Astrocyte (in vitro differentiated cells and primary cell): ENCODE data around the gene OR8B8. TPM values are rescaled to one million over a fixed set of nuclear protein-coding genes. Genes with fewer than 3 reads are reported as not detected.
A peak's percentile ranks its signal among the peaks of the same experiment; 100 is the strongest.

Experiments
- DNase-seq: peaks from one replicate; pipeline ENCODE4 v3.0.0-alpha.2; 2010; ENCODE audit warnings: low read depth
- FAIRE-seq: peaks from 2 replicates; lab custom pipeline; 2011; peaks lifted over from hg19 to GRCh38; lab: Jason Lieb, UNC
- H2AFZ ChIP-seq: 2 replicates; pipeline ENCODE4 v1.6.0; 2012; ENCODE audit warnings: low read depth, low read length, inconsistent platforms
- H3K27ac ChIP-seq: 2 replicates; pipeline ENCODE4 v1.5.1; 2011; ENCODE audit warnings: low read depth, low read length, inconsistent platforms
- H3K27me3 ChIP-seq: 2 replicates; pipeline ENCODE4 v1.6.0; 2011; ENCODE audit warnings: low read length, inconsistent platforms; ENCODE audit not compliant: insufficient read depth
- H3K36me3 ChIP-seq: 2 replicates; pipeline ENCODE4 v1.5.1; 2011; ENCODE audit warnings: low read length, inconsistent platforms; ENCODE audit not compliant: insufficient read depth
- H3K4me1 ChIP-seq: 2 replicates; pipeline ENCODE4 v1.5.1; 2011; ENCODE audit warnings: low read length, inconsistent platforms; ENCODE audit not compliant: insufficient read depth
- H3K4me2 ChIP-seq: 2 replicates; pipeline ENCODE4 v1.6.0; 2012; ENCODE audit warnings: low read length, inconsistent platforms
- H3K4me3 ChIP-seq: 2 replicates; pipeline ENCODE4 v1.5.1; 2011; ENCODE audit warnings: low read depth, mild to moderate bottlenecking, low read length, inconsistent platforms; ENCODE audit not compliant: insufficient read depth
- H3K79me2 ChIP-seq: 2 replicates; pipeline ENCODE4 v1.6.0; 2012; ENCODE audit warnings: mild to moderate bottlenecking, low read length, inconsistent platforms; ENCODE audit not compliant: insufficient read depth
- H3K9ac ChIP-seq: 2 replicates; pipeline ENCODE4 v1.6.0; 2012; ENCODE audit warnings: mild to moderate bottlenecking, low read length, inconsistent platforms
- H3K9me3 ChIP-seq: 2 replicates; pipeline ENCODE4 v1.5.1; 2012; ENCODE audit warnings: low read depth, mild to moderate bottlenecking, low read length, inconsistent platforms; ENCODE audit not compliant: insufficient read depth
- H4K20me1 ChIP-seq: 2 replicates; pipeline ENCODE4 v1.6.0; 2012; ENCODE audit warnings: low read length, inconsistent platforms; ENCODE audit not compliant: insufficient read depth
- H3K27ac Mint-ChIP-seq: one replicate; pipeline ENCODE4 v1.8.0; 2021; ENCODE audit warnings: mild to moderate bottlenecking, mixed read lengths; ENCODE audit not compliant: unreplicated experiment
- H3K27me3 Mint-ChIP-seq: one replicate; pipeline ENCODE4 v1.8.0; 2021; ENCODE audit warnings: low read depth, mixed read lengths; ENCODE audit not compliant: unreplicated experiment
- H3K36me3 Mint-ChIP-seq: one replicate; pipeline ENCODE4 v1.8.0; 2021; ENCODE audit warnings: low read depth, mixed read lengths; ENCODE audit not compliant: unreplicated experiment
- H3K4me1 Mint-ChIP-seq: one replicate; pipeline ENCODE4 v1.8.0; 2021; ENCODE audit warnings: low read depth, mixed read lengths; ENCODE audit not compliant: unreplicated experiment
- H3K4me3 Mint-ChIP-seq: one replicate; pipeline ENCODE4 v1.8.0; 2021; ENCODE audit warnings: mild to moderate bottlenecking, moderate library complexity, mixed read lengths; ENCODE audit not compliant: unreplicated experiment
- H3K9me3 Mint-ChIP-seq: one replicate; pipeline ENCODE4 v1.8.0; 2021; ENCODE audit warnings: mild to moderate bottlenecking, mixed read lengths; ENCODE audit not compliant: unreplicated experiment
- CTCF ChIP-seq: IDR thresholded peaks from 2 replicates; pipeline ENCODE4 v1.5.1; 2011; ENCODE audit warnings: low read depth, mild to moderate bottlenecking, inconsistent platforms, low read length, moderate library complexity; ENCODE audit not compliant: insufficient read depth
- EZH2 ChIP-seq: IDR thresholded peaks from 2 replicates; pipeline ENCODE4 v1.6.1; 2012; ENCODE audit warnings: mild to moderate bottlenecking, low read length, inconsistent platforms; ENCODE audit not compliant: insufficient read depth
- total RNA-seq: library from RNA; stranded (reverse); gene quantifications from 2 replicates; pipeline ENCODE4 v1.2.1, GENCODE V29; 2021

Gene OR8B8
- total RNA-seq, 1 donor from 2014 or later: not detected

GRCh38 chr11:124467381-124467927 lies 22.0 kb upstream of the OR8B8 start:
- Mint-ChIP-seq H3K36me3 (no peaks in the 10 kb centered on the region), H3K27ac (no peak overlapping the region)
- H2AFZ ChIP-seq: no peak overlapping the region

GRCh38 chr11:124465368-124465767 lies 19.9 kb upstream of the OR8B8 start:
- no peak overlapping the region for H3K4me3 Mint-ChIP-seq
- Histone ChIP-seq H4K20me1 (no peaks in the 10 kb centered on the region), H3K27ac (no peak overlapping the region), H3K4me1 (no peaks in the 10 kb centered on the region), H3K79me2 (no peaks in the 10 kb centered on the region), H3K9ac (no peak overlapping the region), H3K4me2 (no peak overlapping the region), H2AFZ (no peak overlapping the region), H3K36me3 (no peaks in the 10 kb centered on the region), H3K27me3 (peaks cover 5% of the 10 kb centered on the region), H3K4me3 (no peak overlapping the region), H3K9me3 (no peaks in the 10 kb centered on the region)
- no peak overlapping the region for H3K27ac Mint-ChIP-seq
- H3K36me3 Mint-ChIP-seq: no peaks in the 10 kb centered on the region
- H3K9me3 Mint-ChIP-seq: peaks cover 2% of the 10 kb centered on the region
- peaks cover 8% of the 10 kb centered on the region for H3K27me3 Mint-ChIP-seq
- no peak for FAIRE-seq
- no peak for TF ChIP-seq CTCF
- no peak for TF ChIP-seq EZH2
- no peak for DNase-seq
- H3K4me1 Mint-ChIP-seq: no peaks in the 10 kb centered on the region

More at GRCh38 chr11:124467381-124467927, 22.0 kb upstream of the OR8B8 start:
- Histone ChIP-seq H3K4me1 (no peaks in the 10 kb centered on the region), H3K9me3 (no peaks in the 10 kb centered on the region), H3K4me3 (no peak overlapping the region), H3K9ac (no peak overlapping the region), H3K4me2 (no peak overlapping the region), H3K79me2 (no peaks in the 10 kb centered on the region), H3K27ac (no peak overlapping the region), H3K36me3 (no peaks in the 10 kb centered on the region), H4K20me1 (no peaks in the 10 kb centered on the region), H3K27me3 (peaks cover 5% of the 10 kb centered on the region)
- TF ChIP-seq CTCF (no peak), EZH2 (no peak)
- Mint-ChIP-seq H3K4me3 (no peak overlapping the region), H3K27me3 (peaks cover 8% of the 10 kb centered on the region), H3K9me3 (peaks cover 2% of the 10 kb centered on the region), H3K4me1 (no peaks in the 10 kb centered on the region)
- FAIRE-seq: no peak
- DNase-seq: peak; percentile 0

DNA sequence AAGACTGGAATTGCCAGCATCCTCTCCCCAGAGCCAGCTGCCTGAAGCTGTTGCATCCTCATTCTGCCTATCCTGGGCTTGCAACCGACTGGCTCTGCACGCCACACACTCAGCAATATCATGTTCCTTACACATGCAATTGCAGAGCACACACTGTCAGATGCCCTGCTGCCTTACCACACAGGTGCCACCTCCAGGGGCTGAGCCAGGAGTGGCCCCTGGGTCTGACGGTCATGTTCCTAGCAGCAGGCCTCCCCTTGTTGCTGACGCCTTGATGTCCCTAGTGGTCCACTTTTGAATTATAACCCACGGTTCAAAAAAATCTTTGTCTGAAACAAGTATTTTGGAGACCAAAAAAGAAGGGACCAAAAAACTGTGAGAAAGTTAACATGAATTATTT lies 18.5 kb upstream of the OR8B8 start:
- Histone ChIP-seq H3K79me2 (no peaks in the 10 kb centered on the region), H3K4me1 (no peaks in the 10 kb centered on the region), H3K9ac (no peak overlapping the region), H3K27me3 (no peaks in the 10 kb centered on the region), H3K9me3 (no peaks in the 10 kb centered on the region), H3K4me3 (no peak overlapping the region), H4K20me1 (no peaks in the 10 kb centered on the region), H3K27ac (no peak overlapping the region), H2AFZ (no peak overlapping the region), H3K4me2 (no peak overlapping the region), H3K36me3 (no peaks in the 10 kb centered on the region)
- no peak overlapping the region for H3K27ac Mint-ChIP-seq
- TF ChIP-seq CTCF: no peak
- no peak for TF ChIP-seq EZH2
- H3K36me3 Mint-ChIP-seq: no peaks in the 10 kb centered on the region
- H3K4me1 Mint-ChIP-seq: no peaks in the 10 kb centered on the region
- peaks cover 8% of the 10 kb centered on the region for H3K27me3 Mint-ChIP-seq
- no peak overlapping the region for H3K4me3 Mint-ChIP-seq
- no peak for FAIRE-seq
- no peak for DNase-seq
- peaks cover 4% of the 10 kb centered on the region for H3K9me3 Mint-ChIP-seq
